ENCODE measurements around the gene PDLIM7.

DNA sequence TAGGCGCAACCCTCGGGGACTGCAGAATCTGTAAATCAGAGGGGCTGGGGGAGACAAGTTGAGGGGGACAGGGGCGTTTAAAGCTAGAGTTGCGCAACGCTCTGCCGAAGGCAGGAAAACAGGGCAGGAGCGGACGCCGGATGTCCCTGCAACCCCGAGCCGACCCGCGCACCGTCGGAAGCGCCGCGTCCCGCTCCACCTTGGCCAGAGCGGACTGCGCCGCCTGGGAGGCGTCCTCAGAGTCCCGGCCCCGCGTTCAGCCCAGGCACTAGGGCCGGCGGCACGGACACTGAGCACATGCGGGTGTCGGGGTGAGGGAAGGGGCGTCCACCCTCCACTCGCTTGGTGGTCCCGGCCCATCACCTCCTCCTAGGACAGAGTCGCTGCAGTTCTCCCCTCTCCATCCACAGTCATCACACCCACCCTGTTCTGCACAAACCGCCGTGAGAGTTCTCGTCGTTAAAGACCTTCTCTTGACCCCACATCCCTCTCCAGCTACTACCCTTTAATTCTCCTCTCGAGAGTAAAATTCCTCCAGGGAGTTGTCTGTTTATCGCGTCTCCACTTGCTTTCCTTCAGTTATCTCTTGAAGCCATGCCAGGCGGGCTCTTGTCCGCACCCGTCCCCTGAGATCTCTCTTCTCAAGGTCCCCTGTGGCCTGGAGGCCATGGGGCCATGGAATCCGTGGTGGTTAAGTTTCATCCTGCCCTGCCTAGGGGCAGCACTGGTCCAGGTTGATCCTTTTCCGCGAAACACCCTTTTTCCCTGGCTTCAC lies 796 bp upstream of the PDLIM7 start:
- TF ChIP-seq, protein P1, sequence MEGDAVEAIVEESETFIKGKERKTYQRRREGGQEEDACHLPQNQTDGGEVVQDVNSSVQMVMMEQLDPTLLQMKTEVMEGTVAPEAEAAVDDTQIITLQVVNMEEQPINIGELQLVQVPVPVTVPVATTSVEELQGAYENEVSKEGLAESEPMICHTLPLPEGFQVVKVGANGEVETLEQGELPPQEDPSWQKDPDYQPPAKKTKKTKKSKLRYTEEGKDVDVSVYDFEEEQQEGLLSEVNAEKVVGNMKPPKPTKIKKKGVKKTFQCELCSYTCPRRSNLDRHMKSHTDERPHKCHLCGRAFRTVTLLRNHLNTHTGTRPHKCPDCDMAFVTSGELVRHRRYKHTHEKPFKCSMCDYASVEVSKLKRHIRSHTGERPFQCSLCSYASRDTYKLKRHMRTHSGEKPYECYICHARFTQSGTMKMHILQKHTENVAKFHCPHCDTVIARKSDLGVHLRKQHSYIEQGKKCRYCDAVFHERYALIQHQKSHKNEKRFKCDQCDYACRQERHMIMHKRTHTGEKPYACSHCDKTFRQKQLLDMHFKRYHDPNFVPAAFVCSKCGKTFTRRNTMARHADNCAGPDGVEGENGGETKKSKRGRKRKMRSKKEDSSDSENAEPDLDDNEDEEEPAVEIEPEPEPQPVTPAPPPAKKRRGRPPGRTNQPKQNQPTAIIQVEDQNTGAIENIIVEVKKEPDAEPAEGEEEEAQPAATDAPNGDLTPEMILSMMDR (IDR thresholded peaks at IDR 0.05; ENCODE audit: low read depth, low read length) = no peak
- no peak for TF ChIP-seq EZH2phosphoT487 (IDR thresholded peaks at IDR 0.05; ENCODE audit: low read depth)

All from OCI-LY3 (cell line).